Gastrocnemius medialis (tissue), 4 donors: ENCODE results near the gene ATP6V0D1.

Experiments
- CTCF ChIP-seq, 5 experiments: fragments of 450-650 bp in 3 of 5; fragments of 200-600 bp in 2 of 5; sonication (generic) in 2 of 5; IDR thresholded peaks in 4 of 5; conservative IDR thresholded peaks in 1 of 5; 1 replicate in 4 of 5; 2 replicates in 1 of 5; pipeline ENCODE4 v1.5.1; 2016 to 2019; ENCODE audit warnings: antibody characterized with exemption in 5 of 5, mild to moderate bottlenecking in 3 of 5, moderate library complexity in 3 of 5
- POLR2A ChIP-seq, 2 donors: fragments of 450-650 bp; IDR thresholded peaks; one replicate each; pipeline ENCODE4 v1.6.1; 2017; ENCODE audit warnings: antibody characterized with exemption in 2 of 2, mild to moderate bottlenecking in 2 of 2, moderate library complexity in 2 of 2

DNA sequence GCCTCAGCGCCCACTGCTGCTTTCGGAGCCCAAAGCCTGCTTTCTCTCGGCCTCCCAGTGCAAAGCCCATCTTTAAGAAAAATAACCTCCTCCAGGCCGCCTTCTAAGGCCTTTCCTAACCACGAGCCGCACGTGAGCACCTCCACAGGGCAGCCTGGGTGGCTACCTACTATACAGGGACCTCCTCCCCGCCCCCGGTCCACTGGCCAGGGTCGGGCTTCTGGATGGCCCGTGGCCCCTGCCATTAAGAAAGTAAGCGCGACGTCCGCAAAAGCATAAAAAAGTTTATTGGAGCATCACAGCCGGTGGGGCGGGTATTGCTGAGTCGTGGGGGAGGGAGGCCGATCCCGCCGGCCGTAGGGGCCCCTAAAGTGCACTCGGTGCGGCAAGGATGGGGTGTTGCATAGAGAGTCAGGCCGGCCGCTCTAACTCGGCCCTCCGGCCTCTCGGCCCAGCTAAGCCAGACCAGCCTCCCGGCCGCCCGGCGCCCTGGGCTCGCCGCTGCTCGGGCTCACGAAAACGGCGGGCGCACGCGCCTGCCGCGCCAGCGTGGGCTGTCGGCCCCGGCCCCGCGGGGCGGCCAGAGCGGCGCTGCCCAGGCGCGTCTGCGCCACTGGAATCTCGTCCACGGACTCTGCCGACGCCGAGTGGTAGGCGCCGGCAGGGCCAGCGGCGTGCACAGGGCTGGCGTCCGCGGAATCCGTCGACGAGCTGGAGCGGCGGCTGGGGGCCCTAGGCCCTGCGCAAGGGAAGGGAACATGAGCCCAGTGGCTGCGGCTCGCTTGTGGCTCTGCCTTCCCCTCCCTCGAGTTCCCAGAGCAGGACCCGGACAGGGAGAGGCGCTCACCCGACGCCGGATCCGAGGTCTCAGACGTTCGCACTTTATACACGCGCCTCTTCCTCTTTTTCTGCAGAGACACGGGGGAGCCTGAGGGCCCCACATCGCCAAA is 86.5 kb downstream of the ATP6V0D1 start:
- TF ChIP-seq CTCF (IDR thresholded peaks at IDR 0.05 in 4 of 5, conservative IDR thresholded peaks at IDR 0.05 in 1 of 5), result no peak
- TF ChIP-seq POLR2A (IDR thresholded peaks at IDR 0.05), result no peak
